Measurements from ENCODE around the gene EVX2.

EVX2 gene

GRCh38 chr2:176066645-176067588, 16.8 kb downstream of the EVX2 start:
- no peak for DNase-seq (ENCODE audit: low read depth in 2 of 2)

- no peak for DNase-seq (ENCODE audit: low read depth in 2 of 2)
These were observed 19.8 kb downstream of the EVX2 start for GRCh38 chr2:176063958-176064357.

GRCh38 chr2:176056406-176056805, 27.4 kb downstream of the EVX2 start:
- DNase-seq (ENCODE audit: low read depth in 2 of 2), result no peak

- DNase-seq (ENCODE audit: low read depth in 2 of 2), result no peak
These were observed 44.4 kb downstream of the EVX2 start for GRCh38 chr2:176039375-176039774.

GRCh38 chr2:176038694-176039093, 45.1 kb downstream of the EVX2 start:
- no peak for DNase-seq (ENCODE audit: low read depth in 2 of 2)

GRCh38 chr2:176035013-176035691, 48.6 kb downstream of the EVX2 start:
- no peak for DNase-seq (ENCODE audit: low read depth in 2 of 2)

GRCh38 chr2:176027806-176028205, 56.0 kb downstream of the EVX2 start:
- DNase-seq (ENCODE audit: low read depth in 2 of 2), result no peak

Measured in stimulated activated CD4-positive, alpha-beta T cell treated with anti-CD3 and anti-CD28 coated beads, Interleukin-4, amount 100 ng/mL, for 48 hours (primary cell).